Stimulated activated CD4-positive, alpha-beta T cell treated with anti-CD3 and anti-CD28 coated beads, Interleukin-2, amount 100 ng/mL, for 4 hours (primary cell): ENCODE data around the gene UNC13C.

Experiments used
- DNase-seq: peaks from one replicate; pipeline ENCODE4 v3.0.0-alpha.2; 2020; ENCODE audit warnings: low read depth

The UNC13C gene

GRCh38 chr15:54017959-54018358 is 39.7 kb downstream of the UNC13C start:
- no peak for DNase-seq

DNA sequence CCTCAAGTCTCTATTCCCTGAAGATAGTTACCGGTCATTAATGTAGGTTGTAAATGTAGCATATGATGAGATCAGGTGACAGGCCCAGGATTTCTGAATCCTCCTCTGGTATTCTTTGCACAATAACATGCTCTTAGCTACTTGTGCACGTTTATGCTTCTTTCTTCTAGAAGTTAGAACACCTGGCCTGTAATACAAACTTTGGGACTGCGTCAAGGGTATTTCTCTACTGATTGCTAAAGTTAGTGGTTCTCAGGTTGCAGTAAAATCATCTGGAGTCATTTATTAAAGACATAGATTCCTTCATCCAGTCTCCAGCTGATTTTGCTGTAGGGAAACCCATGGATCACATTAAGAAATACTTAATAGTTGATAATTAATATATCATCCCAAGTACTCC is 48.0 kb downstream of the UNC13C start:
- no peak for DNase-seq

GRCh38 chr15:54026891-54027290 is 48.6 kb downstream of the UNC13C start:
- DNase-seq = no peak

GRCh38 chr15:54029081-54029480 is 50.8 kb downstream of the UNC13C start:
- no peak for DNase-seq

GRCh38 chr15:54032066-54032465 is 53.8 kb downstream of the UNC13C start:
- DNase-seq = no peak

DNA sequence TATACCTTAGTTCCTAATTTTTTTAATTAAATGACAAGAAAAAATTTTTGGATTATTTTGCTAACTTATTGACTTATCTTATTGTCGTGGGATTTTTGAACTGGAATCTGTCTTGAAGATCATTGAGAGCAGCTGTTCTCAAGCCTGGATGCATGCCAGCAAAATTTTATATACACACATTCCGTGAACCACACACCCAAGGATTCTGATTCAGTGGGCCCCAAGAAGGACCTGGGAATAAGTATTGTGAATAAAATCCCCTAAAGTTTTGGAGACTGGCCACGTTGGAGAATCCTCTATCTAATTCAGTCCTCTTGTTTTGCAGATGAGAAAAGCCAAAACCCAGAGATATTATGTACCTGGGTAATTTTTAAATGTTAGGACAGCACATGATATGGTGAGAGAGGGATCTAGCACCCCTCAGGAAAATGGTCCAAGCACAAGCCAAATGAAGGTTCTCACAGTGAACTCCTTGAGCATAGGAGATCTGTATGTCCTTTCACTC is 55.2 kb downstream of the UNC13C start:
- DNase-seq = no peak

DNA sequence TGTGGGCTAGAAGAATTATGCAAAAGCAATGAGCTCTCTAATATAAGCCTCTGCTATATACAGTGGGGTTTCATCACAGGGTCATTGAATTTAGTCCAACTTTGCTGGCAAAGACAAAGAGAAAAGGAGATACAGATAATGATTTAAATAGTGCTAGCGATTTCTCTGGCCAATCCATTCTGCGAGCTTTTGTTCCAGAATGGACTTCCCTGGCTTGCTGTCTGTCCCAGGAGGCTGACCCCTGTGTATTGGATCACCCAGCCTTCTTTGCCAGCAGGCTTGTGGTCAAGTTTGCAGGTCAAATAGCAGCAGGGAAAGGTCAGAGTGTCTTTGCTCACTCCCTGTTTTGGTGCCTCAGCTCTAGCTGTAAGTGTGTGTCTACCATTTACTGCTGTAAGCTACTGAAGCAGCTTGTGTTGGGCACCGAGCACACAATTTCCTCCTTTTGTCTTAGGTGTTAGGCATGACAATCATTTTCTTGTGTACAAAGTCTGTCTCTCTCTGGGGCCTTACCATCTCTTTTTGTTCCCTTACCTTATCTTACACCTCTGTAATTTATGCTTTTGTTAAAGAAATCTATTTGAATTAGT is 55.7 kb downstream of the UNC13C start:
- no peak for DNase-seq

GRCh38 chr15:54035616-54036015 is 57.4 kb downstream of the UNC13C start:
- no peak for DNase-seq

- no peak for DNase-seq
Observed at GRCh38 chr15:54045397-54045796, 67.2 kb downstream of the UNC13C start.

DNA sequence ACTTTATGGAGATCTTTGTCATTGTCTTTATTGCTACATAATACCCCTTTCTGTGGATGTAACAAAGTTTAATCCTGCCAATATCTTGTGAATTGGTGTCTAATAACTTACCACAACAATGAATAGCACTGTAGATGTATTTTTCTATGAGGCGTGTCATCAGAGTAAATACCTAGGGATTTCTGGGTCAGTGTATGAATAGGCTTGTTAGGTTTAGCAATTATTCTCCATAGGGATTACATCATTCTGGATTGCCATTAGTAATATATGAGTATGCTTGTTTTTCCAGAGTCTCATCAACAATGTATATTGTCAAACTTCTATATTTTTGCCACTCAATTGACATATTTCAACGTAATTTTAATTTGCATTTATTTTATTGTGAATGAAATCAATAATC is 67.9 kb downstream of the UNC13C start:
- no peak for DNase-seq

GRCh38 chr15:54064365-54064764 is 86.1 kb downstream of the UNC13C start:
- DNase-seq = no peak

DNA sequence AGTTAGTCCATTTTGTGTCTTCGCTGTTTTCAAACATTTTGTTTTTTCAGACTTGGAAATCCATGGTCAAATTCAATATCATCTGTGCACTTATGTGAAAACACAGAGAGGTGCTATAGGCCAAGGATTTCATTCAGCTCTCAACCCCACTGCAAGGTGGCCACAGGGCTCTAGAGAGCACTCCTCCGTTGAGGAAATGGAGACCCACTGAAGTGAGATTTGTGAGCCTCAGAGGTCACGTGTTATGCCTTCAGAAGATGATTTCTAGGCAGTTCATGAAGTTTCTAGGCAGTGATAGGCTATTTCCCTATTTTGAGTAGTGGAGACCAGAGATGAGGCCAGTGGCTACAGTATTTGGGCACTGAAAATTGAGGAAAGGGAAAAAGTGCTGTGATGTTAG is 88.2 kb downstream of the UNC13C start:
- no peak for DNase-seq

DNA sequence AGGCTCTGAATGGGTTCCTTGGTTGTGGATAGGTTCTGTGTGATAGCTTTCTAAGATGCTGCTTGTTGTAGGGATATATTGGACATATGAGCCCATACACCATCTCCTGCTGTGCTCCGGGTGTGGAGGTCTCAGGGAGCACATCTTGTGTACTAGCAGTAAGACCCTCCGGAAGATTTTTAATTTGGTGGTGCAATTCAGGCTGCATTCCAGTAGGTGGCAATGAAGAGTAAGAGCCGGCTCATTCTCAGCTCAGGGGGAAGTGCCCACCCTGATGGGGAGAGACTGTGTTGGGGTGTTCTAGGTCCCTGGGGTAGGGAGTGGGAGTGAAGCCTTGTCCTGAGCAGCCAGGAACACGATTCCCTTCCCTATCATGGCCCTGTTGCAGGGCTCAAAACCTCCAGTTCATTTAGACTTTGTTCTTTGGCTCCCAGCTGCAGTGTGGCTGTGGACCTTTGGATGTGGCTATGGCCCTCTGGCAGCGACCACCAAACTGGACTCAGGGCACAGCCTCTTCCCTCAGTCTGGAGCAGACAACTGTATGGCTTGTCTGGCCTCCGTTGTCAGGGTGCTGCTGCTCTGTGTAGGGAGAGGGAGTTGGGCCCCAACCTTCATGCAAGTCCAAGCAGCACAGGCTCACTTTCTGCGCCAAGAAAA is 104.7 kb downstream of the UNC13C start:
- DNase-seq = no peak

DNA sequence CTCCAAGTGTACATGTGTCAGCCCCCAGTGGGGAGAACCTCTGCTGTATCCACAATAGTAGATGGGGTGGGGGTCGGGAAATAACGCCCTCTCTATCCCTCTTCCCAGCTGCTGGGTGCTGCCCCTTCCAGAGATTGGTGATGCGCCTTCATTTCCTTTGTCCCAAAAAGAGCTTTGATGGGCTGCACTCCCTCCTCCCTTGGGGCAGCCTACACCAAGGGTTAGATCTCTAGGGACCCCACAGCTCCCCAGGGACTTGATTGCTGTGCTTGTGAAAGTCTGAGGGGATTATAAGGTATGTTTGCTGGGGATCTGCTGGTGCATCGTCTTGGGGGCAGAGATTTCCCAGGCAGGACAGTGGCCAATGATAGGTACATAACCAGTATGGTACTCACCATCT is 105.3 kb downstream of the UNC13C start:
- no peak for DNase-seq

- DNase-seq = no peak
Observed at GRCh38 chr15:54083991-54084390, 105.8 kb downstream of the UNC13C start.

DNA sequence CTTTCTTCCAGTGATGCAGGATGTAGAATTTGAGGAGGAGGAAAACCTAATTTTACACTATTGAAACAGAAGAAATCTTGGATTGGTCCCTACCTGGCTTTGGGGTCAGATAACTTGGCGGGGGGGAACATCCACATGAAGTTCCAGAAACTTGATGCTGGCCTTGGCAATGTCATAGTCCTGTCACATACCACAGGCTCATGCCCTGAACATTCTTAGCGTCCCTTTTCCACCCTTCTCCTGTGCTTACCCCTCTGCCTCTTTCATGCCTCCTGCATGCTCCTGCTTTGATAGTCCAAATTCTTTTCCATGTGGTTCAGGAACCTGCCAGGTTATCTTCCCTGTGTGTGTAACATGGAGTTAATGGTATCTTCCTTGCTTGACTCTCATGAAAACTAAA is 110.6 kb downstream of the UNC13C start:
- DNase-seq = no peak

DNA sequence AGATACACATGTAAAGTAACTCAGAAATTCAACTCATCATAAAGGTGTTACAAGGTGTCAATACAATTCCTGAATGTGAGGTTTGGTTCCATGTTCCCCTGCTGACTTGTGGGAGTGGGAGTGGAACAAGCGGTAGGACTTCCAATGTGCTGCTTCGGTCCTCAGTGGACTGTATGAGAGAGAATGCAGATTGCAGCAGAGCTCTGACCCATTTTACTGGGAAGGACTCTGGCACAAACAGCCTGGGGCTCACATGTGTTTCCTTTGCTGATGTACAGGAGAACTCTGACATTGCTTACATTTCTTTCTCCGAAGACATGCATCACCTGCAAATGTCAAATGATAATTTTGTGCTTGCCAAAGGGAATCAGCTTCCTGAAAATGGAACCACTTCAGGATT is 111.5 kb downstream of the UNC13C start:
- no peak for DNase-seq

DNA sequence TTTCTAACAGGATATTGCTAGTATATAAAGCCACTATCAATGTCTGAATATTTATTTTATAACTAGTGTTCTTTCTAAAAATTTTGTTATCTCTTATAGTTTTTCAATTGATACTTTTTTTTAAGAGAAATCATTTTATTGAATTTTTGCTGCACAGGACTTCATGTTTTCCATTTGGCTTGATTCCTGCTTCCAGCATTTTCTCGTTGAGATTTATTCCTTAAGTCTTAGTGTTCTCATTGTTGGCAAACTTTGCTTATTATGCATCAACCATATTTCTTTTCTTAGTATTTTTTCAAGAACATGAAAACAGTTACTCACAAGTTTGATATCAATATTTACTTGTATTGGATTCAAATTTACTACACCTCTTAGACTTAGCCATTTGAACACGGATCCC is 113.4 kb downstream of the UNC13C start:
- DNase-seq = no peak

GRCh38 chr15:54094661-54095060 is 116.4 kb downstream of the UNC13C start:
- no peak for DNase-seq

DNA sequence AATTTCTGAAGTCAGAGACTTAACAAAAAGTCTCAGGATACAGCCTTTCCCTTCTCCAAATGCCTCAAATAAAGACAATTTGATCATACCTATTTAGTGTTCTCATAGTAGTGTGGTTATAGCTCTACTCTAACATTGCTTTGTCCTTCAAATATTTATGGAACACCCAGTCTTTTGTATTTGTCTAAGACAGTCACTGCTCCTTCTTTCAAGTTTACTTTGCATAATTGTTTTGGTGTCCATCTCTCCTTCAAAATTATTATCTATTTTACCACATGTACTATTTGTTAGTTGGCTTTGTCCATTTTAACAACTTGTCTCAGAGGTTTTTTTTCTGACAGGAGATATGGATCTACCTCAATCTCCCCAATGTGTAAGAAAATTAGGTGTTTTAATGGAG is 118.8 kb downstream of the UNC13C start:
- no peak for DNase-seq

GRCh38 chr15:54099010-54099409 is 120.8 kb downstream of the UNC13C start:
- no peak for DNase-seq

GRCh38 chr15:54101664-54102270 is 123.5 kb downstream of the UNC13C start:
- DNase-seq = no peak

GRCh38 chr15:54102704-54103103 is 124.5 kb downstream of the UNC13C start:
- no peak for DNase-seq

GRCh38 chr15:54109014-54109413 is 130.8 kb downstream of the UNC13C start:
- no peak for DNase-seq
